Endothelial cell of umbilical vein (primary cell): ENCODE measurements around the gene OTOP1. TPM values are rescaled to one million over a fixed set of nuclear protein-coding genes. Genes with fewer than 3 reads are reported as not detected.

Source experiments
- BruUV-seq: library from RNA; stranded (reverse); fragments of 400-500 nt; replicated peaks from 2 replicates; lab custom pipeline; 2021; lab: Mats Ljungman, UMichigan
- CTCF ChIA-PET: fragments of 300-600, 350-600 bp; sonication (Branson Sonifier 250); formaldehyde crosslinking; loops from one replicate; lab custom pipeline; 2021; ENCODE audit warnings: antibody characterized with exemption, inconsistent platforms; lab: Charles Lee
- POLR2A ChIA-PET: fragments of 300-600, 350-600 bp; sonication (Branson Sonifier 250); formaldehyde crosslinking; loops from one replicate; lab custom pipeline; 2021; ENCODE audit warnings: antibody characterized with exemption, inconsistent platforms; lab: Charles Lee
- DNase-seq: peaks from one replicate; pipeline ENCODE4 v3.0.0-alpha.2; 2011; ENCODE audit warnings: low read depth, low spot score
- FAIRE-seq: peaks from 2 replicates; lab custom pipeline; 2011; peaks lifted over from hg19 to GRCh38; lab: Jason Lieb, UNC
- H2AFZ ChIP-seq: 2 replicates; pipeline ENCODE4 v1.6.0; 2012; ENCODE audit warnings: low read depth, low read length, control low read depth, inconsistent platforms
- H3K27ac ChIP-seq: 2 replicates; pipeline ENCODE4 v1.5.1; 2011; ENCODE audit warnings: low read depth, mild to moderate bottlenecking, control low read depth, low read length, moderate library complexity; ENCODE audit not compliant: insufficient read depth
- H3K27me3 ChIP-seq, 2 experiments: 2 replicates each; pipeline versions ENCODE4 v1.6.0 to v1.6.1; 2011; ENCODE audit warnings: low read length in 2 of 2, mixed read lengths in 1 of 2; ENCODE audit not compliant: control insufficient read depth in 2 of 2, insufficient read depth in 2 of 2
- H3K36me3 ChIP-seq, 2 experiments: 2 replicates in 1 of 2; 3 replicates in 1 of 2; pipeline ENCODE4 v1.5.1; 2011; ENCODE audit warnings: low read length in 2 of 2, mild to moderate bottlenecking in 1 of 2, moderate library complexity in 1 of 2; ENCODE audit not compliant: control insufficient read depth in 2 of 2, insufficient read depth in 2 of 2; ENCODE audit errors: extremely low read depth in 1 of 2
- H3K4me1 ChIP-seq: 3 replicates; pipeline ENCODE4 v1.5.1; 2011; ENCODE audit warnings: mild to moderate bottlenecking, low read length; ENCODE audit not compliant: control insufficient read depth, insufficient read depth; ENCODE audit errors: extremely low read depth
- H3K4me2 ChIP-seq: 2 replicates; pipeline ENCODE4 v1.6.1; 2011; ENCODE audit warnings: low read length, control low read depth, mixed read lengths; ENCODE audit not compliant: insufficient read depth
- H3K4me3 ChIP-seq, 3 experiments: fragments of 200-600 bp in 1 of 3; sonication (generic), shearing (Covaris generic) in 1 of 3; replicated peaks in 1 of 3; 2 replicates each; pipeline ENCODE4 v1.5.1; 2011 to 2016; ENCODE audit warnings: control low read depth in 3 of 3, low read length in 3 of 3, mild to moderate bottlenecking in 2 of 3, inconsistent platforms in 1 of 3, low read depth in 1 of 3, moderate library complexity in 1 of 3; ENCODE audit not compliant: insufficient read depth in 1 of 3
- H3K79me2 ChIP-seq: 2 replicates; pipeline ENCODE4 v1.6.0; 2012; ENCODE audit warnings: low read length, inconsistent platforms; ENCODE audit not compliant: control insufficient read depth, insufficient read depth
- H3K9ac ChIP-seq: replicated peaks from 2 replicates; pipeline ENCODE3; 2011; ENCODE audit warnings: low read length, control low read depth; ENCODE audit not compliant: insufficient read depth; ENCODE audit errors: extremely low read depth
- H3K9me1 ChIP-seq: replicated peaks from 3 replicates; pipeline ENCODE4 v1.6.0; 2011; ENCODE audit warnings: mild to moderate bottlenecking, low read length; ENCODE audit not compliant: control insufficient read depth, insufficient read depth; ENCODE audit errors: extremely low read depth
- H3K9me3 ChIP-seq: replicated peaks from 2 replicates; pipeline ENCODE4 v1.5.1; 2012; ENCODE audit warnings: low read length, inconsistent platforms; ENCODE audit not compliant: control insufficient read depth, insufficient read depth
- H4K20me1 ChIP-seq: replicated peaks from 2 replicates; pipeline ENCODE3; 2011; ENCODE audit warnings: mild to moderate bottlenecking, low read length; ENCODE audit not compliant: control insufficient read depth, insufficient read depth; ENCODE audit errors: extremely low read depth
- FOS ChIP-seq: IDR thresholded peaks from 2 replicates; pipeline ENCODE4 v1.6.1; 2011; ENCODE audit warnings: mild to moderate bottlenecking, low read length, moderate library complexity, borderline replicate concordance; ENCODE audit not compliant: insufficient read depth
- JUN ChIP-seq: IDR thresholded peaks from 2 replicates; pipeline ENCODE4 v1.6.1; 2011; ENCODE audit warnings: borderline replicate concordance, low read depth; ENCODE audit not compliant: insufficient read length, insufficient read depth
- MAX ChIP-seq: IDR thresholded peaks from 2 replicates; pipeline ENCODE4 v1.6.1; 2011; ENCODE audit not compliant: insufficient read depth, insufficient read length
- MYC ChIP-seq: IDR thresholded peaks from one replicate; pipeline ENCODE4 v1.6.1; 2011; ENCODE audit warnings: mild to moderate bottlenecking, low read depth, low read length
- POLR2A ChIP-seq: IDR thresholded peaks from 2 replicates; pipeline ENCODE4 v1.6.1; 2012; ENCODE audit warnings: low read depth, mild to moderate bottlenecking, control low read depth, low read length
- POLR2AphosphoS5 ChIP-seq: IDR thresholded peaks from 2 replicates; pipeline ENCODE4 v1.6.1; 2012; ENCODE audit warnings: low read depth, mild to moderate bottlenecking, control low read depth, low read length, moderate library complexity; ENCODE audit not compliant: insufficient read depth
- dilution Hi-C: fragments of 300-500 bp; cut with MboI; formaldehyde crosslinking; loops from one replicate; pipeline ENCODE4 v1.15.0; 2019; ENCODE audit warnings: low sequenced_read_pairs; ENCODE audit not compliant: extremely low pct_ligation_motif_present
- intact Hi-C: fragments of 100-400 bp; cut with micrococcal nuclease; formaldehyde crosslinking; loops from one replicate; pipeline ENCODE4 v1.10.0; 2022
- polyA plus RNA-seq, 4 experiments: library from polyadenylated mRNA; depleted of rRNA in 3 of 4; stranded (reverse) in 3 of 4; unstranded in 1 of 4; fragments of >200 nt; gene quantifications; 2 replicates each; pipeline versions ENCODE4 v1.2.1 to v1.2.3, GENCODE V29; 2011 to 2012; ENCODE audit warnings: missing spikeins in 1 of 4
- total RNA-seq: library from RNA; stranded (reverse); gene quantifications from 2 replicates; pipeline ENCODE4 v1.2.3, GENCODE V29; 2021

Gene OTOP1
- total and polyA plus RNA-seq, 2 donors (not counting 3 experiments of a cell fraction or from before 2014, with no cell fraction given), result not detected

- dilution Hi-C loops, result no loop called here
- DNase-seq (peak; percentile 69), FAIRE-seq (peak; percentile 95)
- H3K4me1 ChIP-seq, result peaks cover 25% of the 10 kb centered on the region
- no peaks in the 10 kb centered on the region for H3K9me1 ChIP-seq
- peak overlapping the region; percentile 77 for H3K27ac ChIP-seq
- no peaks in the 10 kb centered on the region for H4K20me1 ChIP-seq
- peak overlapping the region; percentile 18 for H3K4me2 ChIP-seq
- no peak overlapping the region for H3K4me3 ChIP-seq
- H3K36me3 ChIP-seq, result peaks cover 4 to 11% of the 10 kb centered on the region in 2 experiments
- POLR2A ChIA-PET, result interaction anchor here (0.7 kb wide), 1 partner anchor 43 kb away, joined by 5 read pairs; no protein-coding TSS in a partner anchor
- no TSS peak for BruUV-seq
- TF ChIP-seq FOS (peak; percentile 79), POLR2A (no peak), MYC (no peak), MAX (no peak), JUN (peak; percentile 57), POLR2AphosphoS5 (peak; percentile 39)
- CTCF ChIA-PET, result interaction anchor here (0.7 to 1.8 kb wide), 6 partner anchors 10 to 21 kb away, joined by 3 to 14 read pairs (median 3); partner anchors contain the start of genes LYAR and ZBTB49
- no peaks in the 10 kb centered on the region for H3K27me3 ChIP-seq
- H3K79me2 ChIP-seq, result no peaks in the 10 kb centered on the region
- H3K9me3 ChIP-seq, result no peaks in the 10 kb centered on the region
- intact Hi-C loops, result loop anchor here (1.0 kb wide), 2 partner anchors 13 to 20 kb away; partner anchors contain the start of genes LYAR and ZBTB49
- peak overlapping the region; percentile 68 for H2AFZ ChIP-seq
- peak overlapping the region; percentile 58 for H3K9ac ChIP-seq
These were observed 43.1 kb upstream of the OTOP1 start for GRCh38 chr4:4269856-4270255.

GRCh38 chr4:4269331-4269731 is 42.6 kb upstream of the OTOP1 start:
- Histone ChIP-seq H3K4me1 (peaks cover 25% of the 10 kb centered on the region), H3K4me3 (no peak overlapping the region), H3K27me3 (no peaks in the 10 kb centered on the region), H3K79me2 (no peaks in the 10 kb centered on the region), H3K4me2 (peak overlapping the region; percentile 18), H3K36me3 (peaks cover 0 to 9% of the 10 kb centered on the region in 2 experiments), H3K9me3 (no peaks in the 10 kb centered on the region), H2AFZ (no peak overlapping the region), H3K9ac (peak overlapping the region; percentile 35), H3K9me1 (no peaks in the 10 kb centered on the region), H3K27ac (peak overlapping the region; percentile 77), H4K20me1 (no peaks in the 10 kb centered on the region)
- intact Hi-C loops (no loop called here), dilution Hi-C loops (no loop called here)
- DNase-seq (no peak), FAIRE-seq (no peak)
- no TSS peak for BruUV-seq
- TF ChIP-seq FOS (no peak), POLR2A (no peak), MYC (no peak), POLR2AphosphoS5 (no peak), MAX (no peak)
- ChIA-PET POLR2A (interaction anchor here (0.7 kb wide), 1 partner anchor 44 kb away, joined by 5 read pairs; no protein-coding TSS in a partner anchor), CTCF (interaction anchor here (1.0 to 1.8 kb wide), 3 partner anchors 9 to 21 kb away, joined by 3 to 14 read pairs (median 4); partner anchors contain the start of genes LYAR and ZBTB49)
